Transverse colon (tissue), 3 donors: ENCODE results near the gene SLC37A1.

Experiments
- POLR2A ChIP-seq: fragments of 450-650 bp; IDR thresholded peaks from one replicate; pipeline ENCODE4 v1.6.1; 2016; ENCODE audit warnings: antibody characterized with exemption, mild to moderate bottlenecking, moderate library complexity
- TF ChIP-seq, protein P1 (sequence below), 5 experiments: fragments of 200-600 bp in 3 of 5; fragments of 450-650 bp in 2 of 5; sonication (generic) in 3 of 5; IDR thresholded peaks; 1 replicate in 2 of 5; 2 replicates in 3 of 5; pipeline ENCODE4 v1.5.1; 2016 to 2017; ENCODE audit warnings: antibody characterized with exemption in 5 of 5, inconsistent platforms in 3 of 5, mild to moderate bottlenecking in 2 of 5, moderate library complexity in 1 of 5

DNA sequence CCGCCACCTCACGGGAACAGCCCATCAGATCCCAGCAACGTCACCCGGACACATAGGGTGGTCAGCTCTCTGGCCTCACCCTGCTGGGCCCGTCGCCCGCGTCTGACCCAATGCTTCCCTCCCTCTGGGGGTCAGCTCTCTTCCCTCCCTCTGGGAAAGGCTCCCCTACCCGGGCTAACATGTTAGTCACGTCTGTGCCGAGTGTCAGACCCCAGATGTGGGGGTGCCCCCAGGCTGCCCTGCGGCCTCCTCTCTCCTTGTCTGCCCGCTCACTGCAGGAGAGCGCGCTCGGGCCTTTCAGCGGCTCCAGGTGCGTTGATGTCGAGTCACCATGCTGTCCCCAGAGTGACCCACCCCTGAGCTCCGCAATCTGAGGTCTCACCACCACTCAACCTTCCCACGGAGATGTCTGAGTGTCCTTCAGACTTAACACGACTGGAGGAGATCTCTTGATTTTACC is 34.3 kb downstream of the SLC37A1 start:
- TF ChIP-seq POLR2A = no peak
- TF ChIP-seq, protein P1, sequence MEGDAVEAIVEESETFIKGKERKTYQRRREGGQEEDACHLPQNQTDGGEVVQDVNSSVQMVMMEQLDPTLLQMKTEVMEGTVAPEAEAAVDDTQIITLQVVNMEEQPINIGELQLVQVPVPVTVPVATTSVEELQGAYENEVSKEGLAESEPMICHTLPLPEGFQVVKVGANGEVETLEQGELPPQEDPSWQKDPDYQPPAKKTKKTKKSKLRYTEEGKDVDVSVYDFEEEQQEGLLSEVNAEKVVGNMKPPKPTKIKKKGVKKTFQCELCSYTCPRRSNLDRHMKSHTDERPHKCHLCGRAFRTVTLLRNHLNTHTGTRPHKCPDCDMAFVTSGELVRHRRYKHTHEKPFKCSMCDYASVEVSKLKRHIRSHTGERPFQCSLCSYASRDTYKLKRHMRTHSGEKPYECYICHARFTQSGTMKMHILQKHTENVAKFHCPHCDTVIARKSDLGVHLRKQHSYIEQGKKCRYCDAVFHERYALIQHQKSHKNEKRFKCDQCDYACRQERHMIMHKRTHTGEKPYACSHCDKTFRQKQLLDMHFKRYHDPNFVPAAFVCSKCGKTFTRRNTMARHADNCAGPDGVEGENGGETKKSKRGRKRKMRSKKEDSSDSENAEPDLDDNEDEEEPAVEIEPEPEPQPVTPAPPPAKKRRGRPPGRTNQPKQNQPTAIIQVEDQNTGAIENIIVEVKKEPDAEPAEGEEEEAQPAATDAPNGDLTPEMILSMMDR (IDR thresholded peaks at IDR 0.05) = no peak
